Colon (tissue), 2 donors: Measurements from ENCODE around the gene ZNF516.

ENCODE experiments used
- FAIRE-seq: peaks from 2 replicates; lab custom pipeline; 2012; peaks lifted over from hg19 to GRCh38; lab: Jason Lieb, UNC
- donor health status: control.
- donor health status: control.

The ZNF516 gene

GRCh38 chr18:76362676-76363075 lies 132.4 kb downstream of the ZNF516 start:
- FAIRE-seq: no peak

GRCh38 chr18:76361219-76361618 lies 133.8 kb downstream of the ZNF516 start:
- FAIRE-seq: no peak

GRCh38 chr18:76359909-76360308 lies 135.1 kb downstream of the ZNF516 start:
- no peak for FAIRE-seq

- no peak for FAIRE-seq
These were observed 136.3 kb downstream of the ZNF516 start for GRCh38 chr18:76358774-76359173.

- FAIRE-seq: no peak
These were observed 137.3 kb downstream of the ZNF516 start for GRCh38 chr18:76357585-76358260.

GRCh38 chr18:76357174-76357573 lies 137.9 kb downstream of the ZNF516 start:
- FAIRE-seq: no peak

- no peak for FAIRE-seq
These were observed 138.4 kb downstream of the ZNF516 start for GRCh38 chr18:76356666-76357065.

- no peak for FAIRE-seq
These were observed 140.7 kb downstream of the ZNF516 start for GRCh38 chr18:76354348-76354747.

GRCh38 chr18:76353500-76353899 lies 141.5 kb downstream of the ZNF516 start:
- no peak for FAIRE-seq

- FAIRE-seq: no peak
These were observed 142.0 kb downstream of the ZNF516 start for GRCh38 chr18:76353046-76353445.

- no peak for FAIRE-seq
These were observed 143.0 kb downstream of the ZNF516 start for GRCh38 chr18:76351961-76352581.

- FAIRE-seq: no peak
These were observed 144.7 kb downstream of the ZNF516 start for GRCh38 chr18:76350134-76351025.

GRCh38 chr18:76349067-76349715 lies 145.9 kb downstream of the ZNF516 start:
- FAIRE-seq: no peak

GRCh38 chr18:76348267-76349066 lies 146.6 kb downstream of the ZNF516 start:
- FAIRE-seq: no peak

- FAIRE-seq: no peak
These were observed 147.7 kb downstream of the ZNF516 start for GRCh38 chr18:76347341-76347740.

GRCh38 chr18:76346490-76347130 lies 148.4 kb downstream of the ZNF516 start:
- FAIRE-seq: no peak

GRCh38 chr18:76345901-76346300 lies 149.1 kb downstream of the ZNF516 start:
- FAIRE-seq: no peak

GRCh38 chr18:76343938-76344569 lies 151.0 kb downstream of the ZNF516 start:
- FAIRE-seq: no peak

- no peak for FAIRE-seq
These were observed 154.6 kb downstream of the ZNF516 start for GRCh38 chr18:76340410-76340809.

GRCh38 chr18:76339246-76339620 lies 155.8 kb downstream of the ZNF516 start:
- FAIRE-seq: no peak
